Trophoblast cell (in vitro differentiated cells and primary cell): ENCODE results near the gene STK17B.
"Not testable (repeated sequence)": the region's sequence is repeated elsewhere in the genome, so short reads cannot be mapped to it uniquely, and the experiment has no call there.

Experiments
- DNase-seq, 2 donors: peaks; one replicate each; pipeline ENCODE4 v3.0.0-alpha.2; 2016
- H2AFZ ChIP-seq: 2 replicates; pipeline ENCODE4 v1.6.1; 2013; ENCODE audit warnings: low read length, moderate library complexity, mild to moderate bottlenecking; ENCODE audit not compliant: insufficient read depth, poor library complexity
- H2AK5ac ChIP-seq: 2 replicates; pipeline ENCODE4 v1.6.1; 2013; ENCODE audit warnings: mild to moderate bottlenecking, low read length
- H2BK120ac ChIP-seq: 2 replicates; pipeline ENCODE4 v1.6.1; 2013; ENCODE audit warnings: low read length, mild to moderate bottlenecking, moderate library complexity; ENCODE audit not compliant: insufficient read depth, poor library complexity
- H2BK12ac ChIP-seq: 2 replicates; pipeline ENCODE4 v1.6.1; 2013; ENCODE audit warnings: mild to moderate bottlenecking, low read length, moderate library complexity
- H2BK5ac ChIP-seq: 2 replicates; pipeline ENCODE4 v1.6.1; 2013; ENCODE audit warnings: low read length, low read depth, moderate library complexity, mild to moderate bottlenecking; ENCODE audit not compliant: poor library complexity
- H3K14ac ChIP-seq: 2 replicates; pipeline ENCODE4 v1.6.1; 2013; ENCODE audit warnings: mild to moderate bottlenecking, low read length
- H3K18ac ChIP-seq: 2 replicates; pipeline ENCODE4 v1.6.1; 2013; ENCODE audit warnings: mild to moderate bottlenecking, low read length
- H3K23ac ChIP-seq: 2 replicates; pipeline ENCODE4 v1.6.1; 2013; ENCODE audit warnings: low read length
- H3K27ac ChIP-seq: 2 replicates; pipeline ENCODE4 v1.5.1; 2013; ENCODE audit warnings: low read depth, mild to moderate bottlenecking, inconsistent platforms, low read length, moderate library complexity
- H3K27me3 ChIP-seq: 2 replicates; pipeline ENCODE4 v1.6.1; 2013; ENCODE audit warnings: inconsistent platforms, mild to moderate bottlenecking, low read length, moderate library complexity; ENCODE audit not compliant: insufficient read depth
- H3K36me3 ChIP-seq, 2 experiments: 1 replicate in 1 of 2; 2 replicates in 1 of 2; pipeline ENCODE4 v1.6.1; 2013; ENCODE audit warnings: low read length in 2 of 2, mild to moderate bottlenecking in 2 of 2, moderate library complexity in 1 of 2; ENCODE audit not compliant: insufficient read depth in 2 of 2, control insufficient read depth in 1 of 2
- H3K4ac ChIP-seq: 2 replicates; pipeline ENCODE4 v1.6.1; 2013; ENCODE audit warnings: low read depth, mild to moderate bottlenecking, low read length, moderate library complexity
- H3K4me1 ChIP-seq, 2 experiments: 1 replicate in 1 of 2; 2 replicates in 1 of 2; pipeline ENCODE4 v1.6.1; 2013; ENCODE audit warnings: low read length in 2 of 2, mild to moderate bottlenecking in 2 of 2, moderate library complexity in 1 of 2; ENCODE audit not compliant: insufficient read depth in 2 of 2, control insufficient read depth in 1 of 2
- H3K4me2 ChIP-seq: 2 replicates; pipeline ENCODE4 v1.6.1; 2013; ENCODE audit warnings: inconsistent platforms, mild to moderate bottlenecking, low read length, moderate library complexity
- H3K4me3 ChIP-seq: 2 replicates; pipeline ENCODE4 v1.5.1; 2013; ENCODE audit warnings: mild to moderate bottlenecking, low read depth, low read length, inconsistent platforms
- H3K79me1 ChIP-seq: one replicate; pipeline ENCODE4 v1.6.1; 2013; ENCODE audit warnings: low read length
- H3K79me2 ChIP-seq: 2 replicates; pipeline ENCODE4 v1.6.1; 2013; ENCODE audit warnings: low read length, mild to moderate bottlenecking; ENCODE audit not compliant: control insufficient read depth, insufficient read depth, poor library complexity
- H3K9ac ChIP-seq: 2 replicates; pipeline ENCODE4 v1.6.1; 2013; ENCODE audit warnings: mild to moderate bottlenecking, low read length
- H3K9me3 ChIP-seq: 2 replicates; pipeline ENCODE4 v1.6.1; 2013; ENCODE audit warnings: low read depth, mild to moderate bottlenecking, control low read depth, inconsistent platforms, low read length; ENCODE audit not compliant: insufficient read depth
- H4K12ac ChIP-seq: 2 replicates; pipeline ENCODE4 v1.6.1; 2013; ENCODE audit warnings: low read depth, mild to moderate bottlenecking, low read length, moderate library complexity
- H4K8ac ChIP-seq: 2 replicates; pipeline ENCODE4 v1.6.1; 2013; ENCODE audit warnings: low read depth, mild to moderate bottlenecking, low read length, moderate library complexity
- H4K91ac ChIP-seq: one replicate; pipeline ENCODE4 v1.6.1; 2013; ENCODE audit warnings: low read depth, mild to moderate bottlenecking, low read length, moderate library complexity
- WGBS: extraction: QIAGEN DNeasy Blood & Tissue Kit; methylation state at CpG from one replicate; pipeline ENCODE4 v1.1.7; 2013; ENCODE audit warnings: missing lambda C conversion rate; ENCODE audit not compliant: insufficient read length, insufficient coverage; ENCODE audit errors: extremely low coverage; 5-methylcytosine and 5-hydroxymethylcytosine counted together

STK17B gene

GRCh38 chr2:196096264-196096663 lies 75.1 kb downstream of the STK17B start:
- Histone ChIP-seq H3K79me1 (no peaks in the 10 kb centered on the region), H4K8ac (no peak overlapping the region), H3K9me3 (no peaks in the 10 kb centered on the region)

GRCh38 chr2:196089448-196089847 lies 81.9 kb downstream of the STK17B start:
- not testable (repeated sequence) for H3K23ac ChIP-seq, H2AK5ac ChIP-seq, H2BK120ac ChIP-seq, H3K4ac ChIP-seq, H3K79me1 ChIP-seq, H3K27me3 ChIP-seq, H4K91ac ChIP-seq, H3K9ac ChIP-seq, H3K9me3 ChIP-seq, H3K18ac ChIP-seq, H2BK5ac ChIP-seq, H3K4me3 ChIP-seq, H3K14ac ChIP-seq, H3K4me1 ChIP-seq, H3K4me2 ChIP-seq, H3K27ac ChIP-seq, H4K12ac ChIP-seq, DNase-seq, H3K36me3 ChIP-seq, H2AFZ ChIP-seq, H2BK12ac ChIP-seq, H3K79me2 ChIP-seq, H4K8ac ChIP-seq
- no CpG with 5 or more reads among the region's 5 CpGs for WGBS

More at GRCh38 chr2:196096264-196096663, 75.1 kb downstream of the STK17B start:
- Histone ChIP-seq H3K36me3 (no peaks in the 10 kb centered on the region), H4K12ac (no peak overlapping the region), H2AK5ac (no peak overlapping the region), H3K4ac (no peak overlapping the region), H3K14ac (no peak overlapping the region), H2BK5ac (no peak overlapping the region), H3K27me3 (no peaks in the 10 kb centered on the region), H3K9ac (no peak overlapping the region), H3K79me2 (no peaks in the 10 kb centered on the region), H4K91ac (no peak overlapping the region), H3K18ac (no peak overlapping the region), H2BK12ac (no peak overlapping the region), H2BK120ac (no peak overlapping the region), H3K4me2 (no peak overlapping the region), H2AFZ (no peak overlapping the region), H3K27ac (no peak overlapping the region), H3K4me3 (no peak overlapping the region), H3K23ac (no peak overlapping the region), H3K4me1 (no peaks in the 10 kb centered on the region)
- DNase-seq: no peak
- no CpG with 5 or more reads among the region's 4 CpGs for WGBS

- H3K23ac ChIP-seq: no peak overlapping the region
- H4K8ac ChIP-seq: no peak overlapping the region
- WGBS: no CpG with 5 or more reads among the region's 2 CpGs
- H2AK5ac ChIP-seq: no peak overlapping the region
- no peak overlapping the region for H2BK12ac ChIP-seq
- H3K27ac ChIP-seq: no peak overlapping the region
- no peaks in the 10 kb centered on the region for H3K79me2 ChIP-seq
- DNase-seq: no peak
- H3K36me3 ChIP-seq: peaks cover 2 to 3% of the 10 kb centered on the region in 2 experiments
- no peak overlapping the region for H2BK5ac ChIP-seq
- H3K14ac ChIP-seq: no peak overlapping the region
- H3K4me1 ChIP-seq: no peaks in the 10 kb centered on the region
- H3K4me3 ChIP-seq: no peak overlapping the region
- no peak overlapping the region for H3K4ac ChIP-seq
- no peak overlapping the region for H2AFZ ChIP-seq
- no peak overlapping the region for H3K18ac ChIP-seq
- no peaks in the 10 kb centered on the region for H3K79me1 ChIP-seq
- no peak overlapping the region for H4K12ac ChIP-seq
- no peaks in the 10 kb centered on the region for H3K27me3 ChIP-seq
- H2BK120ac ChIP-seq: no peak overlapping the region
- H4K91ac ChIP-seq: no peak overlapping the region
- H3K9ac ChIP-seq: no peak overlapping the region
- H3K4me2 ChIP-seq: no peak overlapping the region
- peaks cover 10% of the 10 kb centered on the region for H3K9me3 ChIP-seq
Measured at GRCh38 chr2:196088203-196088602, 83.2 kb downstream of the STK17B start.

- no peak overlapping the region for H2BK120ac ChIP-seq
- no peak overlapping the region for H4K8ac ChIP-seq
- H3K79me2 ChIP-seq: no peaks in the 10 kb centered on the region
- no peaks in the 10 kb centered on the region for H3K4me1 ChIP-seq
- H2AFZ ChIP-seq: no peak overlapping the region
- no peak overlapping the region for H3K27ac ChIP-seq
- no peak overlapping the region for H3K9ac ChIP-seq
- peaks cover 10% of the 10 kb centered on the region for H3K9me3 ChIP-seq
- no CpG with 5 or more reads among the region's 7 CpGs for WGBS
- no peaks in the 10 kb centered on the region for H3K79me1 ChIP-seq
- H3K14ac ChIP-seq: no peak overlapping the region
- H3K36me3 ChIP-seq: peaks cover 2 to 3% of the 10 kb centered on the region in 2 experiments
- H3K18ac ChIP-seq: no peak overlapping the region
- no peak overlapping the region for H4K91ac ChIP-seq
- no peak overlapping the region for H2BK5ac ChIP-seq
- H2BK12ac ChIP-seq: no peak overlapping the region
- no peak overlapping the region for H3K23ac ChIP-seq
- no peak overlapping the region for H3K4me2 ChIP-seq
- H3K4me3 ChIP-seq: no peak overlapping the region
- no peak overlapping the region for H4K12ac ChIP-seq
- no peak for DNase-seq
- no peak overlapping the region for H3K4ac ChIP-seq
- no peak overlapping the region for H2AK5ac ChIP-seq
- H3K27me3 ChIP-seq: no peaks in the 10 kb centered on the region
Measured at GRCh38 chr2:196086517-196087368, 84.6 kb downstream of the STK17B start.
